Testis (tissue), 2 donors: ENCODE results near the gene APPL1.

Experiments used
- CTCF ChIP-seq, 3 experiments: fragments of 450-650 bp in 2 of 3; fragments of 200-600 bp in 1 of 3; sonication (generic) in 1 of 3; IDR thresholded peaks; one replicate each; pipeline ENCODE4 v1.5.1; 2016 to 2019; ENCODE audit warnings: antibody characterized with exemption in 3 of 3, mild to moderate bottlenecking in 2 of 3, moderate library complexity in 1 of 3
- POLR2A ChIP-seq: fragments of 450-650 bp; IDR thresholded peaks from one replicate; pipeline ENCODE4 v1.6.1; 2017; ENCODE audit warnings: antibody characterized with exemption, mild to moderate bottlenecking, moderate library complexity

GRCh38 chr3:57288403-57288802, 60.9 kb downstream of the APPL1 start:
- TF ChIP-seq CTCF (IDR thresholded peaks at IDR 0.05) (no peak), POLR2A (no peak)
